H1 (cell line): ENCODE results near the gene SLC43A2. TPM values are rescaled to one million over a fixed set of nuclear protein-coding genes. Genes with fewer than 3 reads are reported as not detected.
A peak's percentile ranks its signal among the peaks of the same experiment; 100 is the strongest.

Experiments
- CTCF ChIA-PET: fragments of 300-600 bp; sonication (Branson Sonifier 250); formaldehyde crosslinking; loops from one replicate; lab custom pipeline; 2021; ENCODE audit not compliant: partially characterized antibody; lab: Charles Lee
- POLR2A ChIA-PET: fragments of 300-600 bp; sonication (Branson Sonifier 250); formaldehyde crosslinking; loops from one replicate; lab custom pipeline; 2021; ENCODE audit warnings: inconsistent platforms; ENCODE audit not compliant: partially characterized antibody; lab: Charles Lee
- DNase-seq, 2 experiments: peaks; one replicate each; pipeline versions ENCODE4 v3.0.0 to v3.0.0-alpha.2; 2010 to 2022; ENCODE audit warnings: low spot score in 2 of 2, low read depth in 1 of 2, mixed read lengths in 1 of 2
- FAIRE-seq: peaks from 2 replicates; lab custom pipeline; 2011; peaks lifted over from hg19 to GRCh38; lab: Jason Lieb, UNC
- H2AFZ ChIP-seq: 2 replicates; pipeline ENCODE4 v1.8.1; 2012; ENCODE audit warnings: low read length, inconsistent platforms
- H2AK5ac ChIP-seq: 2 replicates; pipeline ENCODE4 v1.6.1; 2013; ENCODE audit warnings: low read depth, low read length
- H2BK120ac ChIP-seq: replicated peaks from 2 replicates; pipeline ENCODE3; 2013; ENCODE audit warnings: low read depth, low read length, inconsistent platforms
- H2BK12ac ChIP-seq: 2 replicates; pipeline ENCODE4 v1.6.1; 2013; ENCODE audit warnings: low read depth, low read length
- H2BK15ac ChIP-seq: 2 replicates; pipeline ENCODE4 v1.6.1; 2013; ENCODE audit warnings: low read length
- H2BK20ac ChIP-seq: 2 replicates; pipeline ENCODE4 v1.6.1; 2013; ENCODE audit warnings: low read length
- H2BK5ac ChIP-seq: 2 replicates; pipeline ENCODE4 v1.6.1; 2013; ENCODE audit warnings: low read depth, low read length
- H3K14ac ChIP-seq: 2 replicates; pipeline ENCODE4 v1.6.1; 2013; ENCODE audit warnings: inconsistent platforms; ENCODE audit not compliant: insufficient read length
- H3K18ac ChIP-seq: 2 replicates; pipeline ENCODE4 v1.6.1; 2013; ENCODE audit warnings: low read length; ENCODE audit errors: extremely low read depth
- H3K23ac ChIP-seq: 2 replicates; pipeline ENCODE4 v1.6.1; 2013; ENCODE audit warnings: inconsistent platforms; ENCODE audit not compliant: insufficient read length
- H3K23me2 ChIP-seq: 2 replicates; pipeline ENCODE4 v1.6.1; 2013; ENCODE audit warnings: low read depth, low read length
- H3K27ac ChIP-seq: 2 replicates; pipeline ENCODE4 v1.6.1; 2011; ENCODE audit warnings: low read depth, low read length, inconsistent platforms
- H3K27me3 ChIP-seq, 4 experiments: replicated peaks in 1 of 4; 1 replicate in 1 of 4; 2 replicates in 3 of 4; pipeline versions ENCODE4 v1.6.1 to v1.8.1; 2011 to 2013; ENCODE audit warnings: low read length in 3 of 4, mild to moderate bottlenecking in 3 of 4, inconsistent platforms in 2 of 4, mixed read lengths in 2 of 4, moderate library complexity in 1 of 4; ENCODE audit not compliant: control insufficient read depth in 3 of 4, insufficient read depth in 3 of 4; ENCODE audit errors: extremely low read depth in 1 of 4
- H3K36me3 ChIP-seq, 4 experiments: 2 replicates each; pipeline versions ENCODE4 v1.6.1 to v1.8.1; 2011 to 2013; ENCODE audit warnings: mild to moderate bottlenecking in 4 of 4, low read length in 3 of 4, moderate library complexity in 2 of 4, control low read depth in 1 of 4, inconsistent platforms in 1 of 4; ENCODE audit not compliant: insufficient read depth in 4 of 4, control insufficient read depth in 2 of 4
- H3K4ac ChIP-seq: replicated peaks from 2 replicates; pipeline ENCODE3; 2013; ENCODE audit warnings: low read length, low read depth, mixed read lengths, inconsistent platforms; ENCODE audit not compliant: insufficient read length
- H3K4me1 ChIP-seq, 4 experiments: replicated peaks in 1 of 4; 1 replicate in 1 of 4; 2 replicates in 3 of 4; pipeline versions ENCODE4 v1.6.1 to v1.8.1; 2011 to 2013; ENCODE audit warnings: low read length in 3 of 4, inconsistent platforms in 2 of 4, mixed read lengths in 1 of 4; ENCODE audit not compliant: insufficient read depth in 4 of 4, control insufficient read depth in 3 of 4
- H3K4me2 ChIP-seq, 2 experiments: 2 replicates each; pipeline versions ENCODE4 v1.6.1 to v1.8.1; 2011 to 2013; ENCODE audit warnings: low read depth in 2 of 2, low read length in 2 of 2, control low read depth in 1 of 2, inconsistent platforms in 1 of 2, mild to moderate bottlenecking in 1 of 2; ENCODE audit not compliant: insufficient read depth in 1 of 2
- H3K4me3 ChIP-seq, 4 experiments: fragments of 200-600, 300-600 bp in 1 of 4; sonication (generic), shearing (Covaris generic), sonication (Bioruptor Twin) in 1 of 4; 2 replicates each; pipeline versions ENCODE4 v1.5.1 to v1.8.1; 2011 to 2016; ENCODE audit warnings: low read length in 4 of 4, low read depth in 3 of 4, control low read depth in 2 of 4, inconsistent platforms in 2 of 4, mild to moderate bottlenecking in 2 of 4, mixed read lengths in 1 of 4, moderate library complexity in 1 of 4; ENCODE audit not compliant: insufficient read depth in 2 of 4; ENCODE audit errors: extremely low read depth in 1 of 4
- H3K56ac ChIP-seq: replicated peaks from 2 replicates; pipeline ENCODE3; 2013; ENCODE audit warnings: low read depth, mild to moderate bottlenecking, mixed read lengths, low read length, inconsistent platforms; ENCODE audit not compliant: insufficient read length
- H3K79me1 ChIP-seq: 2 replicates; pipeline ENCODE4 v1.6.1; 2013; ENCODE audit warnings: low read depth, low read length, control low read depth
- H3K79me2 ChIP-seq, 2 experiments: 2 replicates each; pipeline versions ENCODE4 v1.6.1 to v1.8.1; 2012 to 2013; ENCODE audit warnings: low read length in 2 of 2, mild to moderate bottlenecking in 2 of 2, inconsistent platforms in 1 of 2; ENCODE audit not compliant: insufficient read depth in 2 of 2, control insufficient read depth in 1 of 2
- H3K9ac ChIP-seq, 4 experiments: replicated peaks in 1 of 4; 1 replicate in 1 of 4; 2 replicates in 3 of 4; pipeline versions ENCODE4 v1.6.1 to v1.8.1; 2011 to 2013; ENCODE audit warnings: low read depth in 3 of 4, low read length in 3 of 4, control low read depth in 2 of 4, mild to moderate bottlenecking in 2 of 4, moderate library complexity in 2 of 4, inconsistent platforms in 1 of 4; ENCODE audit errors: extremely low read depth in 1 of 4
- H3K9me3 ChIP-seq, 2 experiments: 2 replicates each; pipeline versions ENCODE4 v1.6.1 to v1.8.1; 2012 to 2013; ENCODE audit warnings: mild to moderate bottlenecking in 2 of 2, moderate library complexity in 2 of 2, control low read depth in 1 of 2, inconsistent platforms in 1 of 2, low read depth in 1 of 2, low read length in 1 of 2, mixed read lengths in 1 of 2; ENCODE audit not compliant: insufficient read depth in 2 of 2
- H4K20me1 ChIP-seq, 2 experiments: replicated peaks in 1 of 2; 2 replicates each; pipeline versions ENCODE3 to v1.8.1; 2011 to 2013; ENCODE audit warnings: inconsistent platforms in 2 of 2, low read length in 2 of 2, mild to moderate bottlenecking in 1 of 2; ENCODE audit not compliant: insufficient read depth in 2 of 2, control insufficient read depth in 1 of 2
- H4K5ac ChIP-seq: 2 replicates; pipeline ENCODE4 v1.6.1; 2013; ENCODE audit warnings: low read length, low read depth, mixed read lengths, inconsistent platforms; ENCODE audit not compliant: insufficient read length
- H4K8ac ChIP-seq: 2 replicates; pipeline ENCODE4 v1.8.0; 2013; ENCODE audit warnings: mild to moderate bottlenecking, moderate library complexity, low read length, inconsistent platforms; ENCODE audit not compliant: insufficient read depth; ENCODE audit errors: extremely low read depth
- H4K91ac ChIP-seq: replicated peaks from 2 replicates; pipeline ENCODE3; 2013; ENCODE audit warnings: low read length, mixed read lengths, inconsistent platforms; ENCODE audit not compliant: insufficient read length
- ATF2 ChIP-seq: IDR thresholded peaks from 2 replicates; pipeline ENCODE4 v1.6.1; 2012; ENCODE audit warnings: low read length, inconsistent platforms
- KDM5A ChIP-seq: fragments of 200-600 bp; IDR thresholded peaks from 2 replicates; pipeline ENCODE4 v1.7.1; 2012; ENCODE audit warnings: mild to moderate bottlenecking, low read length, inconsistent platforms, mixed read lengths
- RAD21 ChIP-seq, 2 experiments: IDR thresholded peaks in 1 of 2; conservative IDR thresholded peaks in 1 of 2; 2 replicates each; pipeline ENCODE4 v1.6.1; 2011; ENCODE audit warnings: low read depth in 2 of 2, low read length in 2 of 2, improper control_type of control experiment in 1 of 2, inconsistent platforms in 1 of 2, mild to moderate bottlenecking in 1 of 2, moderate library complexity in 1 of 2
- RBBP5 ChIP-seq: IDR thresholded peaks from 2 replicates; pipeline ENCODE4 v1.7.1; 2012; ENCODE audit warnings: low read depth, mild to moderate bottlenecking, inconsistent platforms, low read length, moderate library complexity, borderline replicate concordance
- RXRA ChIP-seq: IDR thresholded peaks from 2 replicates; pipeline ENCODE4 v1.6.1; 2011; ENCODE audit warnings: low read depth, mild to moderate bottlenecking, low read length, moderate library complexity; ENCODE audit not compliant: insufficient read depth
- SIN3A ChIP-seq, 2 experiments: IDR thresholded peaks in 1 of 2; conservative IDR thresholded peaks in 1 of 2; 2 replicates each; pipeline ENCODE4 v1.6.1; 2011 to 2012; ENCODE audit warnings: low read length in 2 of 2, improper control_type of control experiment in 1 of 2, low read depth in 1 of 2, mild to moderate bottlenecking in 1 of 2
- SP1 ChIP-seq: IDR thresholded peaks from 2 replicates; pipeline ENCODE4 v1.6.1; 2011; ENCODE audit warnings: low read depth, low read length
- SRF ChIP-seq: IDR thresholded peaks from 2 replicates; pipeline ENCODE4 v1.6.1; 2011; ENCODE audit warnings: mild to moderate bottlenecking, low read depth, low read length, moderate library complexity
- WGBS, 2 experiments: shearing (Covaris generic) in 1 of 2; methylation state at CpG; one replicate each; pipeline versions ENCODE4 v1.1.6 to v1.1.7; 2013 to 2015; ENCODE audit warnings: low lambda C conversion rate in 2 of 2, mixed read lengths in 2 of 2, inconsistent platforms in 1 of 2, low coverage in 1 of 2, missing lambda C conversion rate in 1 of 2; ENCODE audit not compliant: insufficient replicate concordance in 2 of 2, insufficient coverage in 1 of 2, insufficient read length in 1 of 2; ENCODE audit errors: extremely low coverage in 1 of 2, missing lambda C conversion rate in 1 of 2; 5-methylcytosine and 5-hydroxymethylcytosine counted together
- polyA plus RNA-seq, 7 experiments: library from polyadenylated mRNA; depleted of rRNA in 3 of 7; stranded (reverse) in 5 of 7; unstranded in 2 of 7; fragments of >200 nt in 5 of 7; fragments of 200-250 nt in 2 of 7; gene quantifications; 1 replicate in 5 of 7; 2 replicates in 1 of 7; 4 replicates in 1 of 7; pipeline versions ENCODE4 v1.2.1 to v1.2.3, GENCODE V29; 2011 to 2013; ENCODE audit warnings: missing spikeins in 2 of 7, mixed read lengths in 2 of 7
- total RNA-seq: library from RNA; stranded (reverse); fragmentation: NEBNext Ultra II Directional; extraction: Animal tissue kit (Norgen Biotek cat#: 25700); gene quantifications from 2 replicates; pipeline ENCODE4 v1.2.1, GENCODE V29; 2021

The SLC43A2 gene
- total and polyA plus RNA-seq, 2 of the 8 experiments (the other 6 are each of a cell fraction or from before 2014, with no cell fraction given): 6.6 to 10.5 TPM

- DNase-seq (peak in 1 of 2 experiments; percentile 84), FAIRE-seq (no peak)
- Histone ChIP-seq H3K23ac (no peak overlapping the region), H2AK5ac (no peak overlapping the region), H4K91ac (peak overlapping the region; percentile 34), H3K36me3 (no peaks in the 10 kb centered on the region), H3K23me2 (peaks cover 14% of the 10 kb centered on the region), H3K79me1 (no peaks in the 10 kb centered on the region), H2BK12ac (no peak overlapping the region), H3K14ac (no peak overlapping the region), H3K79me2 (no peaks in the 10 kb centered on the region), H2BK5ac (no peak overlapping the region), H3K56ac (peak overlapping the region; percentile 46), H2BK20ac (no peak overlapping the region), H3K4me3 (peak overlapping the region; percentile 67 to 79 (median 68)), H3K9ac (peak overlapping the region in 3 of 4 experiments; percentile 45 to 73 (median 54); a peak in 5 of 7 replicates), H4K5ac (no peak overlapping the region), H3K4me2 (peak overlapping the region; percentile 93 to 99), H3K9me3 (no peaks in the 10 kb centered on the region), H2AFZ (peak overlapping the region; percentile 37; the same call in 1 of the 2 replicates), H3K27me3 (peaks cover 0 to 13% (median 5%) of the 10 kb centered on the region in 4 experiments; a peak in 5 of 7 replicates), H3K18ac (no peak overlapping the region; the same call in 1 of the 2 replicates), H3K27ac (no peak overlapping the region), H3K4me1 (peaks cover 0 to 7% (median 5%) of the 10 kb centered on the region in 4 experiments; a peak in 6 of 7 replicates), H4K8ac (peak overlapping the region; percentile 94; the same call in 1 of the 2 replicates), H4K20me1 (peaks cover 0 to 4% of the 10 kb centered on the region in 2 experiments), H2BK120ac (no peak overlapping the region), H3K4ac (no peak overlapping the region), H2BK15ac (no peak overlapping the region)
- POLR2A ChIA-PET: interaction anchor here (1.0 to 6.2 kb wide), 9 partner anchors 10 to 232 kb away, joined by 3 to 29 read pairs (median 4); no protein-coding TSS in a partner anchor
- WGBS, 2 experiments: 12% methylated on average over 44 of the region's 45 CpGs; no CpG with 5 or more reads in 1 of the 2 experiments
- CTCF ChIA-PET: interaction anchor here (0.5 to 14.5 kb wide), 33 partner anchors 8 to 397 kb away, joined by 3 to 146 read pairs (median 4); partner anchors contain the start of gene SCARF1
- TF ChIP-seq ATF2 (no peak), SP1 (no peak), RAD21 (IDR thresholded peaks at IDR 0.05 in 1 of 2, conservative IDR thresholded peaks at IDR 0.05 in 1 of 2; ENCODE audit: low read depth in 2 of 2, low read length in 2 of 2) (peak; percentile 74 to 85), RXRA (no peak), KDM5A (no peak), SRF (no peak), SIN3A (conservative IDR thresholded peaks at IDR 0.05 in 1 of 2, IDR thresholded peaks at IDR 0.05 in 1 of 2; ENCODE audit: low read depth in 1 of 2, low read length in 2 of 2) (peak; percentile 76 to 79; a peak in 3 of 4 replicates), RBBP5 (no peak)
These were observed 1.1 kb upstream of the SLC43A2 start for GRCh38 chr17:1629504-1630310.
